Cardiac muscle cell (in vitro differentiated cells and primary cell): ENCODE measurements around the gene EFCAB5. TPM values are rescaled to one million over a fixed set of nuclear protein-coding genes. Genes with fewer than 3 reads are reported as not detected.
A peak's percentile ranks its signal among the peaks of the same experiment; 100 is the strongest.

Experiments used
- DNase-seq, 2 donors: peaks; one replicate each; pipeline versions ENCODE4 v3.0.0 to v3.0.0-alpha.2; 2010 to 2017; ENCODE audit warnings: low read depth in 1 of 2, low spot score in 1 of 2
- H3K27ac ChIP-seq: fragments of 200-600 bp; sonication (generic); 2 replicates; pipeline ENCODE4 v1.5.1; 2016
- H3K27me3 ChIP-seq: fragments of 200-600 bp; sonication (generic); 2 replicates; pipeline ENCODE4 v1.6.0; 2016; ENCODE audit warnings: control low read depth
- H3K36me3 ChIP-seq: fragments of 200-600 bp; sonication (generic); 2 replicates; pipeline ENCODE4 v1.5.1; 2016; ENCODE audit warnings: control low read depth
- H3K4me1 ChIP-seq: fragments of 200-600 bp; sonication (generic); 2 replicates; pipeline ENCODE4 v1.8.1; 2017; ENCODE audit warnings: low read depth, mild to moderate bottlenecking, mixed run types
- H3K4me3 ChIP-seq: fragments of 200-600 bp; sonication (generic); 2 replicates; pipeline ENCODE4 v1.5.1; 2016; ENCODE audit warnings: mild to moderate bottlenecking
- H3K9me3 ChIP-seq: fragments of 200-600 bp; sonication (generic); 2 replicates; pipeline ENCODE4 v1.5.1; 2017; ENCODE audit warnings: low read depth, mild to moderate bottlenecking, control low read depth
- polyA plus RNA-seq: library from polyadenylated mRNA; unstranded; fragments of >200 nt; fragmentation: Nextera tagmentation; extraction: Ambion mirVana; gene quantifications from 2 replicates; pipeline ENCODE4 v1.2.1, GENCODE V29; 2016
- total RNA-seq: library from RNA; depleted of rRNA; stranded (reverse); fragments of >200 nt; gene quantifications from 2 replicates; pipeline ENCODE4 v1.2.3, GENCODE V29; 2016
- TF ChIP-seq, protein P1 (sequence below): IDR thresholded peaks from 2 replicates; pipeline ENCODE4 v1.5.1; 2012; ENCODE audit warnings: low read depth, mild to moderate bottlenecking, low read length

The EFCAB5 gene
- total and polyA plus RNA-seq, 2 experiments from 2014 or later, result 0.12 to 1.5 TPM

DNA sequence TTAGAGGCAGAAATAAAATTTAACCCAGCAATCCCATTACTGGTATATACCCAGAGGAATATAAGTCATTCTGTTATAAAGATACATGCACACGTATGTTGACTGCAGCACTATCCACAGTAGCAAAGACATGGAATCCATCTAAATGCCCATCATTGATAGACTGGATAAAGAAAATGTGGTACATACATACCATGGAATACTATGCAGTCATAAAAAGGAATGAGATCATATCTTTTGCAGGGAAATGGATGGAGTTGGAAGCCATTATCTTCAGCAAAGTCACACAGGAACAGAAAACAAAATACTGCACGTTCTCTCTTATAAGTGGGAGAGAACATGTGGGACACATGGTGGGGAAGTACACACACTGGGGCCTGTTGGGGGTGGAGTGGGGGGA, 34.5 kb upstream of the EFCAB5 start:
- no peaks in the 10 kb centered on the region for H3K4me1 ChIP-seq
- no peaks in the 10 kb centered on the region for H3K9me3 ChIP-seq
- H3K27me3 ChIP-seq, result no peaks in the 10 kb centered on the region
- H3K36me3 ChIP-seq, result no peaks in the 10 kb centered on the region
- no peak overlapping the region for H3K27ac ChIP-seq
- no peak overlapping the region for H3K4me3 ChIP-seq
- no peak for DNase-seq
- TF ChIP-seq, protein P1, sequence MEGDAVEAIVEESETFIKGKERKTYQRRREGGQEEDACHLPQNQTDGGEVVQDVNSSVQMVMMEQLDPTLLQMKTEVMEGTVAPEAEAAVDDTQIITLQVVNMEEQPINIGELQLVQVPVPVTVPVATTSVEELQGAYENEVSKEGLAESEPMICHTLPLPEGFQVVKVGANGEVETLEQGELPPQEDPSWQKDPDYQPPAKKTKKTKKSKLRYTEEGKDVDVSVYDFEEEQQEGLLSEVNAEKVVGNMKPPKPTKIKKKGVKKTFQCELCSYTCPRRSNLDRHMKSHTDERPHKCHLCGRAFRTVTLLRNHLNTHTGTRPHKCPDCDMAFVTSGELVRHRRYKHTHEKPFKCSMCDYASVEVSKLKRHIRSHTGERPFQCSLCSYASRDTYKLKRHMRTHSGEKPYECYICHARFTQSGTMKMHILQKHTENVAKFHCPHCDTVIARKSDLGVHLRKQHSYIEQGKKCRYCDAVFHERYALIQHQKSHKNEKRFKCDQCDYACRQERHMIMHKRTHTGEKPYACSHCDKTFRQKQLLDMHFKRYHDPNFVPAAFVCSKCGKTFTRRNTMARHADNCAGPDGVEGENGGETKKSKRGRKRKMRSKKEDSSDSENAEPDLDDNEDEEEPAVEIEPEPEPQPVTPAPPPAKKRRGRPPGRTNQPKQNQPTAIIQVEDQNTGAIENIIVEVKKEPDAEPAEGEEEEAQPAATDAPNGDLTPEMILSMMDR, result no peak

DNA sequence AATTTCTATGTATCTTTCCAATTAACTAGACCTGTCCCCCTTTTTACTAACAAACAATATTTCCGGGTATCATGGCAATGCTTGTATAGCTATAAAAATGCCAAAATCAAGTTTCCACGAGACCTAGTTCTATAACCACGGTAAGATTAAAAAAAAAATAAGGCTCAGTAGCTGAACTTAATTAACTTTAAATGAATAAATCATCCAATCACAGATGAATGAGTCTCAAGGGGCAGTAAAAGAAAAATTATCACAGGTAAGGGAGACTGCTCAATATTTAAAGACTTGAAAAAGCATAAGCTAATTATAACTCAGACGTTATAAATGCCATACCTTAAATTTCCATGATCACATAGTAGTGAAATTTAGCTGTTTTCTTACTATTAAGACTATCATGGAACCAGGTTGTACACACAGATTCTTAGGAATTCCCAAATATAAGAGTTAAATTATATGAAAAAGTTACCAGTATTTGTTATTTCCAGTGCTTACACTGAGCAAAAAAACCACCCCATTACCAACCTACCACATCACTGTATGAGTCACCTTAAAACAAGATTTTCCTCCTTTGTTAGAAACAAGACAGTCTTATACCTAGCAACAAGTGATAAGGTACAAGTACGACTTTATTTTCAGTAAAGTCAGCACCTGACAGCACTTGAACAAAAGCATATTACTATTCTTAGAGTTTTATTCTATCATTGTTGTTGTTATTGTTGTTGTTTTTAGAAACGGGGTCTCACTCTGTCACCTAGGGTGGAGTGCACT, 32.0 kb upstream of the EFCAB5 start:
- TF ChIP-seq, protein P1, result no peak
- no peak overlapping the region for H3K4me3 ChIP-seq
- no peaks in the 10 kb centered on the region for H3K9me3 ChIP-seq
- DNase-seq, result no peak
- no peaks in the 10 kb centered on the region for H3K27me3 ChIP-seq
- no peak overlapping the region for H3K27ac ChIP-seq
- no peaks in the 10 kb centered on the region for H3K4me1 ChIP-seq
- H3K36me3 ChIP-seq, result no peaks in the 10 kb centered on the region

DNA sequence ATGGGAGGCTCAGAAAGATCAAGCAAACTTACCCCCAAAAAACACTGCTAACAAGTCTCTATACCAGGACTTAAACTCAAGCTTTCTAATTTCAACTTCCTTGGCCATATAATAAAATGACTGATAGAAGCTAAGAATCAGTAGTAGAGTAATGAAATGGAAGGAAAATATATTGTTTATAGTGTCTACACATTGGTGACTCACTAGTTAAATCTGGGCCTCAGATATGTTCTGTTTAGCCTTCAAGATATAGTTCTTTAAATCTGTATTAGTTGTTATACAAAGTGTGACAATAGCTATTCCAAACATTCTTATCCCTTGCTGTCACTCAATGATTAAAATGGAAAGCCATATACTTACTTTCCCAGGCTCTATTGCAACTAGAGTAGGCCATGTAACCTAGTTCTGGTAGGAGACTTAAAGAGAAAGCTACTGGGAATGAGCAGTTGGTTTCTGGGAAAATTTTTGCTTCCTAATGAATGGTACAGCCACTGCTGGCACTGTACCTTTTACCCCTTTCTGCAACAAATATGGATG, 29.7 kb upstream of the EFCAB5 start:
- peak overlapping the region; percentile 41 for H3K27ac ChIP-seq
- H3K36me3 ChIP-seq, result no peaks in the 10 kb centered on the region
- no peaks in the 10 kb centered on the region for H3K4me1 ChIP-seq
- DNase-seq, result no peak
- H3K9me3 ChIP-seq, result no peaks in the 10 kb centered on the region
- no peaks in the 10 kb centered on the region for H3K27me3 ChIP-seq
- no peak overlapping the region for H3K4me3 ChIP-seq
- TF ChIP-seq, protein P1, result no peak

DNA sequence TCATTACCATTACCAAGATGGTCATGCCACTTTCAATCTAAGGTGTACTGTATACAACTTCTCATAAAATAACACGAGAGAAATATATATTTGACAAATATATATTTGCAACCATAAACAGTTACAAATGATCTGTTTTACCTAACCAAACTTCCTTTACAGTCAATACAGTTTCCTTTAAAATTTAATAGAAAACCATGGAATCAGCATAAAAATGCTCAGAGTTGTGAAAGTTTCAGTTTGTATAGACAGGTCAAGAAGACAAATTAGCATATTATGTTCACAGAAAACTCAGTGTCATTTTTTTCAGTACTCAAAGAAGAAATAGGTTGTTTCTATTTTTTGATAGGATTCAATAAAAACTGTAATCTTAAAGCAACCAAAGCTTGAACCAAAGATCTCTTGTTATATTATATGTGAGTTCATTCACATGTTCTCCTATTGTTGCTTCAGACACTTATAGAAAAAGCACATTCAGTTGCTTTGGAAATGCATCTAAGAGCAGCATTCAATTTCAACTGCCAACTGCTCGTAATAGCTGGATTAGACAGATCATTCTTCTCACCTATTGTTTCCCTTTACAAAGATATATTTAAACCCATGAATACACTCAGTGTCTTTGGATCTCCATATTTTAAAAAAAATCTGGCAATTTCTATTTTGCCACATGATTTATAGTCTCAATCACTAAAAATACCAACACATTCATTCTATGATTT, 26.5 kb upstream of the EFCAB5 start:
- Histone ChIP-seq H3K27ac (no peak overlapping the region), H3K9me3 (no peaks in the 10 kb centered on the region), H3K4me1 (peaks cover 13% of the 10 kb centered on the region), H3K4me3 (no peak overlapping the region), H3K36me3 (no peaks in the 10 kb centered on the region), H3K27me3 (no peaks in the 10 kb centered on the region)
- TF ChIP-seq, protein P1, result no peak
- no peak for DNase-seq

DNA sequence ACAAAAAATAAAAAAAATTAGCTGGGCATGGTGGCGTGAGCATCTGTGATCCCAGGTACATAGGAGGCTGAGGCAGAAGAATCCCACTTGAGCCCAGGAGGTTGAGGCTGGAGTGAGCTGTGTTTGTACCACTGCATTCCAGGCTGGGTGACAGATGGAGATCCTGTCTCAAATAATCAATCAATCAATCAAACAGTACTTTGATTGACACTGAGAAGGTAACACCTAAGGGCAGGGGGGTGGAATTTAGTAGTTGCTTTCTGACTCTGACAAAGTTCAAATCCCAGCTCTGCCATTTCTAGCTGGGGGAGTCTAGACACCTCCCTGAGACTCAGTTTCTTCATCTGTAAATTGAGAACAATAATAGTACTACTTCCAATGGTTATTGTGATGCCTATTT, 23.4 kb upstream of the EFCAB5 start:
- Histone ChIP-seq H3K9me3 (no peaks in the 10 kb centered on the region), H3K4me1 (peaks cover 13% of the 10 kb centered on the region), H3K4me3 (no peak overlapping the region), H3K36me3 (peaks cover 4% of the 10 kb centered on the region), H3K27me3 (no peaks in the 10 kb centered on the region), H3K27ac (no peak overlapping the region)
- TF ChIP-seq, protein P1, result no peak
- DNase-seq, result no peak
